ENCODE data around the gene SULT1E1.

DNA sequence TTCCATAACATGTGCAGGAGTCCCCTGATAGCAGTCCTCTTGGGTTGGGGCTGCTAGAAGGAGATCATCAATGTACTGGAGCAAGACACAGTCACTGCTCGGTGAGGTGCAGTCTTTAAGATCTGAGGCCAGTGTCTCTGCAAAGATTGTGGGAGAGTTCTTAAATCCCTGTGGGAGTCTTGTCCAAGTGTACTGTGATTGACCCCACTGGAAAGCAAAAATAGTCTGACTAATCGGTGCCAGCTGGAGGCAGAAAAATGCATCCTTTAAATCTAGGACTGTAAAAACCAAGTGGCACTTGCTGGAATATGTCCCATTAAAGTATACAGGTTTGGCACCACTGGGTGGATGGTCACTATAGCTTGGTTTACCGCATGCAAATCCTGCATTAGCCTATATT is 31.1 kb downstream of the SULT1E1 start:
- TF ChIP-seq REST (IDR thresholded peaks at IDR 0.05) = no peak
- TF ChIP-seq HDAC2 (IDR thresholded peaks at IDR 0.05) = no peak
